A673 (cell line): ENCODE measurements around the gene KCNIP4. TPM values are rescaled to one million over a fixed set of nuclear protein-coding genes. Genes with fewer than 3 reads are reported as not detected.

Experiments
- BruUV-seq: library from RNA; stranded (reverse); fragments of 400-500 nt; replicated peaks from 2 replicates; lab custom pipeline; 2021; lab: Mats Ljungman, UMichigan
- CTCF ChIA-PET: fragments of 300-600 bp; sonication (Branson Sonifier 250); formaldehyde crosslinking; loops from one replicate; lab custom pipeline; 2022; ENCODE audit warnings: antibody characterized with exemption; lab: Charles Lee
- POLR2A ChIA-PET: fragments of 300-600 bp; sonication (Branson Sonifier 250); formaldehyde crosslinking; loops from one replicate; lab custom pipeline; 2022; ENCODE audit warnings: antibody characterized with exemption; ENCODE audit not compliant: low non-redundant PET; lab: Charles Lee
- DNase-seq: peaks from one replicate; pipeline ENCODE4 v3.0.0-alpha.2; 2015; ENCODE audit warnings: low spot score
- H3K27ac ChIP-seq: fragments of 200-600 bp; sonication (generic); 2 replicates; pipeline ENCODE4 v1.5.1; 2016; ENCODE audit warnings: mixed run types, low read depth, mild to moderate bottlenecking, mixed read lengths, antibody characterized with exemption, low read length; ENCODE audit not compliant: poor library complexity, severe bottlenecking
- H3K27me3 ChIP-seq: fragments of 200-600 bp; sonication (generic); replicated peaks from 2 replicates; pipeline ENCODE4 v1.6.1; 2017; ENCODE audit warnings: mixed run types, low read depth, mild to moderate bottlenecking, mixed read lengths, antibody characterized with exemption, low read length; ENCODE audit not compliant: insufficient read depth, poor library complexity
- H3K36me3 ChIP-seq: fragments of 200-600 bp; sonication (generic); 2 replicates; pipeline ENCODE4 v1.6.1; 2016; ENCODE audit warnings: mixed run types, mild to moderate bottlenecking, mixed read lengths, antibody characterized with exemption, low read length; ENCODE audit not compliant: insufficient read depth, poor library complexity, severe bottlenecking
- H3K4me1 ChIP-seq: fragments of 200-600 bp; sonication (generic); 2 replicates; pipeline ENCODE4 v1.6.1; 2017; ENCODE audit warnings: mixed run types, mild to moderate bottlenecking, mixed read lengths, antibody characterized with exemption, low read length; ENCODE audit not compliant: insufficient read depth, poor library complexity, severe bottlenecking
- H3K4me3 ChIP-seq: fragments of 200-600 bp; sonication (generic); 2 replicates; pipeline ENCODE4 v1.5.1; 2016; ENCODE audit warnings: low read depth, mixed run types, mild to moderate bottlenecking, mixed read lengths, low read length; ENCODE audit not compliant: poor library complexity, severe bottlenecking
- H3K9me3 ChIP-seq: fragments of 200-600 bp; sonication (generic); 2 replicates; pipeline ENCODE4 v1.6.1; 2016; ENCODE audit warnings: mixed run types, low read depth, mild to moderate bottlenecking, mixed read lengths, antibody characterized with exemption, low read length; ENCODE audit not compliant: poor library complexity, severe bottlenecking
- EZH2 ChIP-seq: fragments of 200-600 bp; sonication (generic); IDR thresholded peaks from 2 replicates; pipeline ENCODE4 v1.6.1; 2017; ENCODE audit warnings: borderline replicate concordance, low read depth, mild to moderate bottlenecking, mixed read lengths, antibody characterized with exemption, low read length; ENCODE audit not compliant: poor library complexity, severe bottlenecking
- intact Hi-C: fragments of 100-400 bp; cut with micrococcal nuclease; formaldehyde crosslinking; loops from one replicate; pipeline ENCODE4 v1.10.0; 2022; ENCODE audit not compliant: unreplicated experiment
- total RNA-seq: library from RNA; stranded (reverse); gene quantifications from 2 replicates; pipeline ENCODE4 v1.2.3, GENCODE V29; 2021
- TF ChIP-seq, protein P1 (sequence below): fragments of 300-800, 200-600 bp; sonication (generic); conservative IDR thresholded peaks from 2 replicates; pipeline ENCODE4 v1.5.1; 2017; ENCODE audit warnings: low read depth, mild to moderate bottlenecking, antibody characterized with exemption, low read length, moderate library complexity, mixed read lengths

Gene KCNIP4
- total RNA-seq, 1 experiment from 2014 or later: not detected

DNA sequence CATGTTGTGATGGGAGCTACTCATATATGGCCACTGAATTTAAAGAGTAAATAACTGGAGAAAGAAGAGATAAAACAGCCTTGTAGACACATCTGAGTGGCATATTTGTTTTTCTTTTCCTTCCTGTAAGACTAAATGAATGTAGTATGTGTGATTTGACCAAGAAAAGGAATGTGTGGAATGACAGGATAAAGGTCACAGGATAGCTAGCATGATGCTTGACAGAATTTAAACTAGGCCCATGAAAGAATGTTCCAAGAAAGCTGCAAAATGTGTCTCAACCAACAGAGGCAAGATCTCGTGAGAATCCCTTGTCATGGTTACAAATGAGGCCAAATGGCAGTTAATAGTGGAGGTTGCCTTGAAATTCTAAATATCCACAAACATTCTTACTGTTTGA lies 137.0 kb downstream of the KCNIP4 start:
- intact Hi-C loops: no loop called here
- DNase-seq: no peak
- ChIA-PET CTCF (no interaction called here), POLR2A (no interaction called here)
- H3K9me3 ChIP-seq: no peaks in the 10 kb centered on the region
- H3K27me3 ChIP-seq: no peaks in the 10 kb centered on the region
- TF ChIP-seq, protein P1, sequence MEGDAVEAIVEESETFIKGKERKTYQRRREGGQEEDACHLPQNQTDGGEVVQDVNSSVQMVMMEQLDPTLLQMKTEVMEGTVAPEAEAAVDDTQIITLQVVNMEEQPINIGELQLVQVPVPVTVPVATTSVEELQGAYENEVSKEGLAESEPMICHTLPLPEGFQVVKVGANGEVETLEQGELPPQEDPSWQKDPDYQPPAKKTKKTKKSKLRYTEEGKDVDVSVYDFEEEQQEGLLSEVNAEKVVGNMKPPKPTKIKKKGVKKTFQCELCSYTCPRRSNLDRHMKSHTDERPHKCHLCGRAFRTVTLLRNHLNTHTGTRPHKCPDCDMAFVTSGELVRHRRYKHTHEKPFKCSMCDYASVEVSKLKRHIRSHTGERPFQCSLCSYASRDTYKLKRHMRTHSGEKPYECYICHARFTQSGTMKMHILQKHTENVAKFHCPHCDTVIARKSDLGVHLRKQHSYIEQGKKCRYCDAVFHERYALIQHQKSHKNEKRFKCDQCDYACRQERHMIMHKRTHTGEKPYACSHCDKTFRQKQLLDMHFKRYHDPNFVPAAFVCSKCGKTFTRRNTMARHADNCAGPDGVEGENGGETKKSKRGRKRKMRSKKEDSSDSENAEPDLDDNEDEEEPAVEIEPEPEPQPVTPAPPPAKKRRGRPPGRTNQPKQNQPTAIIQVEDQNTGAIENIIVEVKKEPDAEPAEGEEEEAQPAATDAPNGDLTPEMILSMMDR: no peak
- no peak for TF ChIP-seq EZH2
- no TSS peak for BruUV-seq
- H3K4me3 ChIP-seq: no peak overlapping the region
- H3K4me1 ChIP-seq: no peaks in the 10 kb centered on the region
- no peak overlapping the region for H3K27ac ChIP-seq
- H3K36me3 ChIP-seq: no peaks in the 10 kb centered on the region

DNA sequence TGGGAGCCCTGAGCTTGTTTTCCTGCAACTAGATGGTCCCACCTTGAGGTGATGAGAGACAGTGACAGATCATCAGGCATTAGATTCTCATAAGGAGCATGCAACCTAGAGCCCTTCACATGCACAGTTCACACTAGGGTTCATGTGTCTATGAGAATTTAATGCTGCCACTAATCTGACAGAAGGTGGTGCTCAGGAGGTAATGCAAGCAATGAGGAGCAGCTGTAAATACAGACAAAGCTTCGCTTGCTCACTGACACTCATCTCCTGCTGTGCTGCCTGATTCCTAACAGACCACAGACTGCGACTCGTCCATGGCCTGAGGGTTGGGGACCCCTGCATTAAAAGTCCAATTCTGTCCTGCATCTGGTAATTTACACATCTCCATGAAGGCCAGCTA lies 141.6 kb downstream of the KCNIP4 start:
- no peaks in the 10 kb centered on the region for H3K4me1 ChIP-seq
- DNase-seq: no peak
- ChIA-PET POLR2A (no interaction called here), CTCF (no interaction called here)
- TF ChIP-seq, protein P1: no peak
- TF ChIP-seq EZH2: no peak
- H3K9me3 ChIP-seq: no peaks in the 10 kb centered on the region
- intact Hi-C loops: no loop called here
- no TSS peak for BruUV-seq
- no peaks in the 10 kb centered on the region for H3K27me3 ChIP-seq
- no peaks in the 10 kb centered on the region for H3K36me3 ChIP-seq
- no peak overlapping the region for H3K4me3 ChIP-seq
- H3K27ac ChIP-seq: no peak overlapping the region

DNA sequence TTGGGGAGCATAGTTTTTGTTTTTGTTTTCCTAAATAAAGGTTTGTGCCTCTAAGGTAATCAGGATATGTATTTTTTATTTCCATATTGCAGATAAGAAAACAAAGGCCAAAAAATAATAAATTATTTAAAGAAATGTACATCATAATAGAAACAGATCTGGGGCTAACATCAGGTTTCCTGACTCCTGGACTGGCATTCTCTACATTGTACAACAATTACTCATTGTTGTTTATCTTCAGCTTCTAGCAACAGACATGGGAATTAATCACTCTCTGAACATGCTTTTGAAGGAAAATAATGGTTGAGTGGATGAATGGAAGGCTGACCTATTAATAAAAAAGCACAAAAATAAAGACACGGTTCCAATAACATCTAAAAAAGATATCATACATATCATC lies 146.2 kb downstream of the KCNIP4 start:
- H3K4me3 ChIP-seq: no peak overlapping the region
- DNase-seq: no peak
- H3K36me3 ChIP-seq: no peaks in the 10 kb centered on the region
- CTCF ChIA-PET: no interaction called here
- TF ChIP-seq, protein P1: no peak
- TF ChIP-seq EZH2: no peak
- intact Hi-C loops: no loop called here
- no TSS peak for BruUV-seq
- H3K9me3 ChIP-seq: no peaks in the 10 kb centered on the region
- POLR2A ChIA-PET: no interaction called here
- no peaks in the 10 kb centered on the region for H3K4me1 ChIP-seq
- no peak overlapping the region for H3K27ac ChIP-seq
- H3K27me3 ChIP-seq: no peaks in the 10 kb centered on the region
